Left cardiac atrium (tissue), 4 donors: ENCODE data around the gene AUTS2. TPM values are rescaled to one million over a fixed set of nuclear protein-coding genes. Genes with fewer than 3 reads are reported as not detected.

Experiments used
- ATAC-seq, 2 donors: fragments of 200-7000 bp; cut with Tn5 transposase; one replicate each; pipeline ENCODE4 v1.9.1; 2020; ENCODE audit warnings: mild to moderate bottlenecking in 2 of 2, moderate library complexity in 2 of 2
- DNase-seq: peaks from one replicate; pipeline ENCODE4 v3.0.0-alpha.2; 2020
- intact Hi-C, 2 donors: fragments of 100-400 bp; cut with DNase I; formaldehyde crosslinking; loops; one replicate each; pipeline versions ENCODE4 v1.14.1 to v1.15.1; 2022 to 2023
- total RNA-seq, 2 donors: library from RNA; stranded (reverse); fragmentation: NEBNext Ultra II Directional; extraction: Animal tissue kit (Norgen Biotek cat#: 25700); gene quantifications; one replicate each; pipeline ENCODE4 v1.2.1, GENCODE V29; 2021
- donor health status: DM: no; HTN: yes; CAD: no.
- donor health status: DM: no; HTN: yes; CAD: no; lungs with severe emphysema.
- donor health status: DM: yes; HTN: yes; CAD: no.
- donor health status: Dilated cardiomyopathy.

The AUTS2 gene
- total RNA-seq, 2 donors from 2014 or later: 10.5 to 15.2 TPM

DNA sequence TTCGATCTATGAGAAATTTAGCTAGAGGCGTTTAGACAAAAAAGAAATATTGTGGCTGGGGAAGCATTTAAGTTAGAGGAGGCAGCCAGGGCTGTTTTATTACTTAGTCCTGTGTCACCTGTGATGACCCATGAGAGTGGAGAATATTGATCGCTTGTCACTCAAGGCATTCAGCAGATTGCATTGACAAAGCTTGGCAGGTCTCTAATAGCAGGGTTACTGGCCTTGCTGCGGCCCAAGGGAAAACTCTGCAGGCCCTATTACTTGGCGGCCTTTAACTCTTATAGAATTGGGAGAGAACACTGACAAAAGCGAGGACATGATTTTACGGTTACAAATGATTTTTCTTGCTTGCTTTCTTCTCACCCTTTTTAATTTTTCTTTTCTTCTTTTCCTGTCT lies 473.5 kb downstream of the AUTS2 start:
- no peak for DNase-seq
- ATAC-seq: no peak
- intact Hi-C loops: no loop called here

DNA sequence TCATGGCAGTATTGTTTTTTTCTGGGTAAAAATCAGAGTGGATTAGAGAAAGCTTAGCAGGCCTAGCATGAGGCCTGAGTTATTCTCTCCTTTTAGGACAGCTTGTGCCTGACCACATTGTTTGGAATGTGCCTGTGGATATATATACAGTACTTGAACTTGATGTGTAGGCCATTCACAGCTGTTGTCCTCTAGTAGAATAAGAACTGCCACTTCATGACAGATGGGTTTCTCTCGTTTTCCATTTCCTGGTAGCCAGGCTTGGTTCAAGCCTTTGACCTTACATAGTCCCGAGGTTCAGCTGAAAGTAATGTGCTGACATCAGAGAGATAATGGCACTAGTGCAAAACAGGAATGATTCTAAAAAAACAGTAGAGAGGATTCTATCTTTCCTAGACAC lies 473.9 kb downstream of the AUTS2 start:
- intact Hi-C loops: no loop called here
- peak; percentile 44 to 79 for ATAC-seq

DNA sequence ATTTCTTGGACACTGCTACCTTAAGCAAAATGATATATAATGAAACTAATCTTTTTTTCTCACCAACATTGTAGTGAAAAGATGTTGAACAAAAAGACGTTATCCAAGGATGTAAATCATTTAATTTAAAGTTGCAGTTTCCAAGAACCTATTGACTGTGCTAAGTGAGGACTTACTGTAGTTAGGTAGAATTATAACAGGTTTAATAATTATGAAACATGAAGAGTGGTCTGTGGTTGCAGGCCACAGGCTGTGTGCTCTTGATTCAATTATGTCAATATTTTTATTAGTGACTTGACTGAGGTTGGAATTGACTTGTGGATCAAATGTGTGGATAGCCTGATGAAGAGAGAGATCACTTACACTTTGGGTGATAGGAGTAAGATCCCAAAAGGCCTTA lies 478.1 kb downstream of the AUTS2 start:
- intact Hi-C loops: no loop called here
- DNase-seq (no peak), ATAC-seq (no peak)

More for the DNA sequence above, 473.9 kb downstream of the AUTS2 start:
- no peak for DNase-seq

DNA sequence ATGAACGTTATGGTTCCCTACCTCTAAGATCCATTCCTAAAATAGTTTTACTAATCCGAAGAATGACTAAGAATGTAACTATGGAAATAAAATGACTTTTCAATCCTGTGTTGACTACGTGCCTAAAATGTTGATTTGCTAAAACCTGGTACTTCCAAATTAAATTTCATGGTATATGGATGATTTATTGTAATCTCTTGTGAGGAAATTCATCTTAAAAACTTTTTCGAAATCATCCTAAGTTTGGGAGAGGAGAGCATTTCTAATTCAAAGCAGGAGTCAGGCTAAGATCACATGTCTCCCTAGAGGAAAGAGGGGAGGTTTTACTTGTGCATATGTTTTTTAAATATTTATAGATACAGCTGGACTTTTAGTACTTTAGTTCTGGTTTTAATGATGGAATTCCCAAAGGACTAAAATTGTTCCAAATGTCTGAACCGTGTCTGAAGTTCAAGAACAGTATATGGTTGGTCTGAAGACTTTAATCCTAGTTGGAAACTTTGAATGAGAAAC lies 483.9 kb downstream of the AUTS2 start:
- intact Hi-C loops: no loop called here
- DNase-seq (no peak), ATAC-seq (no peak)

DNA sequence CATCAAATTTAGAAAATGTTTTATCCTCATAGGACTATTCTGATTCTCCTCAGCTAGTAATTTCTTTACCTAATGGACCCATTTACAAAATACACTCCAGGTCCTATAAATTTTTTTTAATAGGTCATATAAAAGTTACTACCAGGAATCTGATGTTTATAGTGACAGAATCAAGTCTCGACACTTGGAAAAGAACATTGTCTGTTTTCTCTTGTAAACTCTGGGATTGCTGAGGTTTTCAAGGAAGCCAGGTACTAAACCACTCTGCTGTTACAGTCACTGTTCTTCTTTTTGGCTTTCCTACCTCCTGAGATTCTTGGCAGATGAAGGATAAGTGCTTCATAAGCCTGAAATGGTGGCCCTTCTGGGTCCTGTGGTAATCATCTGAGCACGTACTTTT lies 493.1 kb downstream of the AUTS2 start:
- no peak for ATAC-seq
- intact Hi-C loops: no loop called here

DNA sequence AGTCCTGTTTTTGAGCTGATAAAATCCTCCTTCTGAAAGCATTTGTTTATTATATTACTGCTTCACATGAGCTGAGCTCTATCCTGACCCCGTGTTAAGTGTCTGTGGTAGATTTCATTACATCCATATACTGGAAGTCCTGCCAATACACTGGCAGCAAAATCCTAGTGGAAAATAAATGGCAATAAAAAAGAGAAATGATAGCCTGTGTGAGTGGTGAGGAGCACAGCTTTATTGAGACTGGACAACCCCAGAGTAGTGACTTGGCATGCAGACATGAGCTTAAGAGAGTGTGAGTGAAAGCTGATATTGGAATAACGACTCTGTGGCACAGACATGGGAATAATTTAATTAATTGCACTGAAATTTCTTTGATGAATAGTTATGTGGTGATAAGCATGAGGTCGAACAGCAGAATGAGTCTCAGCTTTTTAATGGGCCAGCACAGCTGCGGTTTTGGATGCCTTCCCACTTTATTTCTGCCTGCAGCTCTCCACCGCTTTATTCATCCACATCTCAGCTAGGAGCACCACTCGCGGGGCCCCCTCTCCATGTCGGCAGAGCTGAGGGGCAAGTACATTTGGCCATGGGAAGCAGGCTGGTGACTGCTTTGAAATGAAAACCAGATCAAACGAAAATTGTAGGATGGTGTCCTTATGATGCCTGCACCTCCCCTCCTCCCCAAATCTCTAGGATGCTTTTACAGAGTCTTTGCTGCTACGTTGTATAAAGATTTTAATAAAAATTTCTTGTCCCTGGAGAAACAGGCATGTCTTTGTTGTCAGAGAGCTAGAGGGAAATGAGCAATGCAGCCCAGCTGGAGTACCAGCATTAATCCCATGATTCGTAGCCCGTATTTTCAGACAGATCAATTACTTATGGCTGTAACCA lies 494.3 kb downstream of the AUTS2 start:
- intact Hi-C loops: no loop called here
- DNase-seq: no peak
- ATAC-seq: peak; percentile 50 to 77

More for the DNA sequence above, 493.1 kb downstream of the AUTS2 start:
- no peak for DNase-seq

DNA sequence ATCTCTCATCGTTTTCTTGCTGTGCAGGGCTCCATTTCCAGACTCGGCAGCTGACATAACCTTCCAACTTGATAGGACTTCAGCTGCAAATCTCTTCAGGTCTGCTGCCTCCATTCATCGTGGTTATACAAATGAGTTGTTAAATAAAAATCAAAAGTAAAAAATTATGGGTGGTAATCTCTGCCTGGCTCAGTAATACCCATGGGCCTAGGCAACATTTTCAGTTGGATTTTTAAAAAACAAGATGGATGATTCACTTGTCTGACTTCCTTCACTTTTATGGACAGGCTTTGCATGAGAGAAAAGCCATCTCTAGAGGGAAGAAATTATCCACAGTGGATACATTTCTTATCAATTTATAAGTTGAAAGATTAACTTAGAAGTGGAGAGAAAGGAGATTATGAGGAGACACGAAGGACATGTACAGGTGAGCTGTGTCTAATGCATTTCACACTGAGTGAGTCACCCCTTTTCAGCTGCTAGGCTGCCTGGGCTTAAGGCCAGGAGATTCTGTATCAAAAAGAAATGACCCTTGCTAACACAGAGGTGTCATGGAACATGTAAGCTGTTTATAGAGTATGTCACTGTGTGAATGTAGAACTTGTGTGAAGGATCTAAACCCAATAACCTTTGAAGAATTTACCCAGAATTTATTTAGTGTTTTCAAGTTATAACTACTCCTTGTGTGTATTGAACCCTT lies 495.1 kb downstream of the AUTS2 start:
- intact Hi-C loops: no loop called here

DNA sequence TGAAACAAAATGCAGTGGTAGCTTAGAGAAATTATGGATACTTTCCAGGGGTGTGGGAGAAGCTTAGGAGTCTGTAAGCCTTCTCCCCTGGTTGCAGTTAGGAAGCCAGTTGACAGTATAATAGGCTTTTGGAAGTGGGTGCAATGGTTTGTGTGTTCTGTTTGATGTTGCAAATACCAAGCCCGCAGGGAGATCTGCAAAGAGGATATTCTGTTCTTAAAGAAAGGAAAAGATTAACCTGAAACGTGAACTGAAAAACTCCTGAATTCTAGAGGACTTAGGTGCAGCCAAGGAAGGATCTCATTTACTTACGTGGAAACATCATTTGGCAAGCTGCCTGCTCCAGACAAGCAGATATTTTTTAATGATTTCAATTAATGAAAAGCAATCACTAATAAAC lies 496.6 kb downstream of the AUTS2 start:
- ATAC-seq: no peak
- no peak for DNase-seq
- intact Hi-C loops: no loop called here

More for the DNA sequence above, 495.1 kb downstream of the AUTS2 start:
- DNase-seq (no peak), ATAC-seq (peak; percentile 61 to 84)

DNA sequence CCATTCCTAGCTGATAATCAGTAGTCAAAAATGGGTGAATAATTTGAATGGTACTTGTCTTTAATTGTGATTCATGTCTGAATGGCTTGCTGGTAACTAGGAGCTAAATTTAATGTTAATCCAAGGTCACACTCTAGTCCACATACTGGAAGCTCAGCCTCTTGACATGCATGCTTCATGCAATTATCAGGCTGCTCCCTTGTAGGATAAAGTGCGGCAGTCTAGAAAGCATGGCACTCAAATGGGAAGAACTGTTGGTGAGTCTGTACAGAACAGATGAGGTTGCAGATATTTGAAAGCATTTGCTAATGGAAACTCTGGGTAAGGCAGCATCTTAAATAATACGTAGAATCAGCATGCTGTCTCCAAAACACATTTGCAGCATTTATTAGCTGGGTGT lies 499.4 kb downstream of the AUTS2 start:
- DNase-seq (no peak), ATAC-seq (peak in 1 of 2 donors; percentile 76)
- intact Hi-C loops: no loop called here

DNA sequence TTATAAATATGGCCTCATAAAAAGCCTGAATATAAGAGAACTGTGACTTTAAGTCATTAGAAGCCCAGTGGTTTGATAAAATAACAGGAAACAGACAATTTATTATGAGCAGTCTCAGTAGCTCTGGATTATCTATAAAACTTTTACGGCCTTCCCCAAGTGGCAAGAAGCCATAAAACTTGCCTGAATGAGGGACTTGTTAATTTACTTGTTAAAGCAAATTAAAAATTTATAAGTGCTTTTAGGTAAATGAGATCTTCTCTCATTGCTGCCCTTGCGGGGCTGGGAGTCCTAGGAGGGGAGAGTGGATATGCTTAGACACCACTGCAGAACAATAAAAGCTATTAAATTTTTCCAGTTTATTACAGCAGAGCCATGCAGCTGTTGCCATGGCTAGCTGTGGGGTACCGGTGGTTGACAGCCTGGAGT lies 499.9 kb downstream of the AUTS2 start:
- ATAC-seq (peak in 1 of 2 donors; percentile 30), DNase-seq (no peak)
- intact Hi-C loops: no loop called here

DNA sequence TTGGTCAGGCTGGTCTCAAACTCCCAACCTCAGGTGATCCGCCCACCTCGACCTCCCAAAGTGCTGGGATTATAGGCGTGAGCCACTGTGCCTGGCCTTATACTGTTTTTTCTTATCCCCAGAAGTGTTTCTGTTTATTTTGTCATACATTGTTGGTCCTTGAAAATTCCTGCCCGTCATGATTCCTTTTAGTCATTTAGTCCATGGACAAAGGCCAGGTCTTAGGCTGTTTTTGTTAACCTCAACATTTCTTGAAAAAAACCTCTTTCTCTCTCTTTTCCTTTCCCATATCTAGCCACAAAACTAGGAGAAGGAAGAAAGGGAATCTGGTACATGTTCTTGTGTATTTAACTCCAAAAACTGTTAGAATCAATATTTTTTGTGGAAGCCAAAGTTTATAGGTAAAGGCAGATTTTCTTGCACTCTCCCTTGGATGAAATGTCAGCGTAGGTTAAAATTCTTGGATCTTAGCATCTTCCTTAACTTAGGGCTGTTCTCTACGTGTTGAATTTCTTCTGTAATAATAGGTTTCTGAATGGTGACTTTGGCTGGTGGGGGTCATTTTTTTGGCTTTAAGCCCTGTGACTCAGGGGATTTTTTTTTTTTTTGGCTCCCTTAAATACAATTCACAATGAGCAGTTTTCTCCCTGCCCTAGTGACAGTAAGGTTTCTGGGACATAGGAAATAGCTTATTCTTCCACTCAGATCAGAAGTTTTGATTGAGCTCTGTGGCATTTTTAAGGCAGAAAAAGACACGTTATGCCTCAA lies 500.8 kb downstream of the AUTS2 start:
- intact Hi-C loops: no loop called here
- peak in 1 of 2 donors; percentile 21 for ATAC-seq
- DNase-seq: no peak

DNA sequence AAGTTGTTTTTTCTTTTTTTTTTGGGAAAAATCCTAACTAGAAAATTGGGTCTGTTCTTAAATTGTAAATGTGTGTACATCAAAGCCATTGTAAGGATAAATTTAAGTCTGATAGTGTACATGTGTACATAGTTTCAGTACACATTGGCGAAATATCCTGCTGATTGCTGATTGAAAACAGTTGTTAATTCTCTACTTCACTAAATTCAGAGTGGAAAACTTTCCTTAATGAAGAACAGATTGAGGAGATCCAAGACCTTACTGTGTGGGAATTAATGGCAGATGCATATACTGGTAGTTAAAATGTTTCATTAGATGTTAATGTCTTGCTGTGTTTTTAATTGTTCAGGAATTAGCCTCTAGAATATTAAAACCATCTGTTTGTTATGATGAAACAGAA lies 506.0 kb downstream of the AUTS2 start:
- ATAC-seq: no peak
- no peak for DNase-seq
- intact Hi-C loops: no loop called here

DNA sequence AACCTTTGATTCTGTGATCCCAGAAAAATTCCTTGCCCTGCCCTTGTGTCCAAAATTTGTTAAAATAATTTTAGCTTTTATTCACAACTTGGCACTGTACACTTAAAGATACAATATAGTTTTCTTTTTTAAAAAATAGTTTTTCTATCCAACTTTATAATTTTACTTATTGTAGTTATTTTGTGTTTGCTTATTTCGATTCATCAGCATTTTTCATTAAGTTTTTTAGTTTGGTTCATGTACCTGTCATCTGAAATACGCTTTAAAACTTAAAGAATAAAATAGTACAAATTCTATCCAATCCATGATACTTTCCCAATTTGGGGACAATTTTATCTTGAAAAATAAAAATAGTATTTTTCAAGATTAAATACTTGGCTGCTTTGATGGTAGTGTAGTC lies 514.8 kb downstream of the AUTS2 start:
- ATAC-seq: no peak
- intact Hi-C loops: no loop called here
- DNase-seq: no peak

DNA sequence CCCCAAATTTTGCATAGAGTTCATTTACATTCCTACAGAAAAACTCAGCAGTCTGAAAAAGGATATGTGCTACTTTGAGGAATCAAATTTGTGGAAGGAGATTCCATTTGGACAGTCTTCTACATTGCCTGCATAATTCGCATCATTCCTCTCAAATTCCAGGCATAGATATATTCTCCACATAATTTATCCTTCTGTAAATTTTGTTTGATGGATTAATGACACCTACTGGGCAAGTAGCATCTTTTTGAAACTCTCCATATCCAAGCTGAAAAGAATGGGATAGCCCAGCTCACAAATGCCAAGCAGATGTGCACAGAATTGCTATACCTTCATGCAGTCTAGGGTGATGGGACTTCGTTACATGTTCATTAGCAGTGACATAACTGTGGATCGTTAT lies 515.3 kb downstream of the AUTS2 start:
- DNase-seq (no peak), ATAC-seq (no peak)
- intact Hi-C loops: no loop called here

DNA sequence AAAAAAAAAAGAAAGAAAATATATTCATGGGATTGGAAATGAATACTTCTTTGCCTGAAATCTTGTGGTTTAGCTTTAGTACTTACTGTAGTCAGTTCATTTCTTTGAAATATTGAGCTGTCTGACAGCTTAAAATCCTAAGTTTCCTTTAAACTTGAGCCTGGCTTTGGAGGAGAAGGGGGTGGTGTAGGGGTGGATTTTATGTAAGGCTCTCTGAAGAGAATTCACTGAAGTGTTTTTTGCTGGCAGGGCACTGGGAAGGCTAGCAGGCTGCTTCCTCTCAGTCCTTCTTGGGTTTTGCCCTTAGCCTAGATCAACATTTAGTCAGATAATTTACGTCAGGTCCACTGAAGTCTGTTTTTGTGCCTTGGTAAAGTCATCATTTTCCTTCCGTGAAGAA lies 516.5 kb downstream of the AUTS2 start:
- DNase-seq (no peak), ATAC-seq (no peak)
- intact Hi-C loops: no loop called here

DNA sequence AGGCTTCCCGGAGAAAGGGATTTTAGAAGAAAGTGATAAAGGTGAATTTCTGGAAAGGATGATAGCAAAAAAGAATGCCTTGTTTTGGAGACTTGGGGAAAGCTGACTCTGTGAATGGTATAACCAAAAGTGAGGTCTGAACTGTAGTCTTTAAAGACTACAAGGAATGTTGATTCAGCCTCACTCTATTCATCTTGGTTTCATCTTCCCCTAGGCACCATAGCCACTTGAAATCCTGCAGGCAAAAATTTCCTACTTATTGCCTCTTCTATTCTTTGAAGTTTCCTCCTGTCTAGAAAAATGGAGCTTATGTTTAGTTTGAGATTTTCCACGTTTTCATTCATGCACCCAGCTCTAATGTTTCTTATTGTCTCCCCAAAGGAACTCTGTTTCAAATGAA lies 518.0 kb downstream of the AUTS2 start:
- ATAC-seq (no peak), DNase-seq (no peak)
- intact Hi-C loops: no loop called here

DNA sequence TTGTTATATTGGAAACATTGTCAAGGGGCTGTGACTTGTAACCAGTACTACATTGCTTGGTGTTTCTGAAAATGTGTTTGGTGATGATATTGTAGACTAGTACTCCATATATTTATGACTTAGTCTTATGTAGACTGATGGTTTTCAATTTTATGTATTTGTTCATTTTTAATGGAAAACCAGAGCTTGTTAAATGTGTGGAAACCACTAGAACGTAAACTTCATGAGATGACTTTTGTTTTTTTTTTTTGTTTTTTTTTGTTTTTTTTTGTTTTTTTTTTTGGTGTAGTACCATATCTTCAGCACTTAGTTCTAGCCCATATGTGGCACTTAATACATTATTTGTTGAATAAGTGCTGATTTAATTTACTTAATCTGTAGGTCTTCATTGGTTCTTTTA lies 518.6 kb downstream of the AUTS2 start:
- intact Hi-C loops: no loop called here
- ATAC-seq (no peak), DNase-seq (no peak)

DNA sequence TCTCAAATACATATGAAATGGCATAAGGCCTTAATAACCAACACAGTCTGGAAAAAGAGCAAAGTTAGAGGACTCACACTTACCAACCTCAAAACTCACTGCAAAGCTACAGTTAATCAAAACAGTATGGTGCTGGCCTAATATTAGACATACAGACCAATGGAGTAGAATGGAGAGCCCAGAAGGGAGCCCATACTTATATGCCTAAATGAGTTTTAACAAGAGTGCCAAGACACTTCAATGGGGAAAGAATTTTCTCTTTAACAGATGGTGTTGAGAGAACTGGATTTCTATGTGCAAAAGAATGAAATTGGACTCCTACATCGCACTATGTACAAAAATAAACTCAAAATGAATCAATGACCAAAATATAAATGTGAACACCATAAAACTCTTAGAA lies 522.6 kb downstream of the AUTS2 start:
- ATAC-seq (no peak), DNase-seq (no peak)
- intact Hi-C loops: no loop called here

DNA sequence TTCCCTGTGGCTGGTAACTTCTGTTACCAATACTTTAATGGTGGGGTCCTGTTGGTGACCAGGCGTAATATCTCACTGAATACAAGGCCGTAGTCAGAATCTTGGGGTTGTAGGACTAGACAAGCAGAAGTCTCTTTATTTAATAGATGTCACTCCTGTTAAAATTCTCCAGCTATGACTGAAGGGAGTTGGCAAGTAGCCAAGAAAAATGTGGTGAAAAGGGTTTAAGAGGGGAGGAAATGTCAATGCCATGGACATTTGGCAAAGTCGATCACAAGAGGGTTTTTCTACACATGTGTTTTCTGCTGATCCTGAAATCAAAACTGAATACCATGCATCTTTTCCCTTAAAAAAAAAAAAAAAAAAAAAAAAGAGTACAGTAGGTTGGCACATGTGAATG lies 533.5 kb downstream of the AUTS2 start:
- DNase-seq: no peak
- intact Hi-C loops: no loop called here
- no peak for ATAC-seq
